ENCODE results near the gene ZNF777. TPM values are rescaled to one million over a fixed set of nuclear protein-coding genes. Genes with fewer than 3 reads are reported as not detected.

ZNF777 gene
- polyA plus RNA-seq, 3 donors, result 0.13 to 2.0 (median 0.25) TPM

GRCh38 chr7:149436358-149436757 lies 24.5 kb downstream of the ZNF777 start:
- Histone ChIP-seq H3K4me3 (replicated peaks in 1 of 3; ENCODE audit: low read depth in 2 of 3, low read length in 3 of 3) (no peak overlapping the region), H3K4me1 (ENCODE audit: control insufficient read depth in 1 of 2, insufficient read depth in 2 of 2, low read length in 2 of 2) (no peaks in the 10 kb centered on the region), H3K9ac (ENCODE audit: insufficient read depth, low read length, poor library complexity, severe bottlenecking) (no peak overlapping the region), H2AFZ (ENCODE audit: insufficient read depth, low read depth, low read length, poor library complexity, severe bottlenecking) (no peak overlapping the region), H3K79me2 (ENCODE audit: insufficient read depth, low read length) (no peaks in the 10 kb centered on the region), H3K36me3 (replicated peaks in 1 of 2; ENCODE audit: control insufficient read depth in 1 of 2, insufficient read depth in 2 of 2, low read length in 2 of 2) (peaks cover 31 to 56% of the 10 kb centered on the region in 2 donors), H4K20me1 (ENCODE audit: insufficient read depth, low read length) (no peaks in the 10 kb centered on the region), H3K27ac (ENCODE audit: low read depth in 1 of 2, low read length in 2 of 2) (no peak overlapping the region), H3K27me3 (ENCODE audit: control insufficient read depth in 2 of 2, insufficient read depth in 2 of 2, low read length in 2 of 2) (no peaks in the 10 kb centered on the region), H3K4me2 (replicated peaks; ENCODE audit: extremely low read depth, low read length, poor library complexity, severe bottlenecking) (no peak overlapping the region), H3K9me3 (replicated peaks in 1 of 2; ENCODE audit: control insufficient read depth in 1 of 2, insufficient read depth in 1 of 2, low read length in 2 of 2) (peaks cover 14% of the 10 kb centered on the region in 2 donors)
- intact Hi-C loops (cut with micrococcal nuclease), result no loop called here
- Mint-ChIP-seq H3K4me1 (no peaks in the 10 kb centered on the region), H3K27ac (no peak overlapping the region), H3K36me3 (peaks cover 44 to 59% of the 10 kb centered on the region in 2 donors), H3K27me3 (ENCODE audit: low read depth in 3 of 3) (no peaks in the 10 kb centered on the region), H3K9me3 (peaks cover 4 to 14% (median 12%) of the 10 kb centered on the region in 7 donors), H3K4me3 (no peak overlapping the region)
- WGBS (ENCODE audit: insufficient coverage), result 95% methylated on average over 15 of the region's 15 CpGs
- TF ChIP-seq, protein P1, sequence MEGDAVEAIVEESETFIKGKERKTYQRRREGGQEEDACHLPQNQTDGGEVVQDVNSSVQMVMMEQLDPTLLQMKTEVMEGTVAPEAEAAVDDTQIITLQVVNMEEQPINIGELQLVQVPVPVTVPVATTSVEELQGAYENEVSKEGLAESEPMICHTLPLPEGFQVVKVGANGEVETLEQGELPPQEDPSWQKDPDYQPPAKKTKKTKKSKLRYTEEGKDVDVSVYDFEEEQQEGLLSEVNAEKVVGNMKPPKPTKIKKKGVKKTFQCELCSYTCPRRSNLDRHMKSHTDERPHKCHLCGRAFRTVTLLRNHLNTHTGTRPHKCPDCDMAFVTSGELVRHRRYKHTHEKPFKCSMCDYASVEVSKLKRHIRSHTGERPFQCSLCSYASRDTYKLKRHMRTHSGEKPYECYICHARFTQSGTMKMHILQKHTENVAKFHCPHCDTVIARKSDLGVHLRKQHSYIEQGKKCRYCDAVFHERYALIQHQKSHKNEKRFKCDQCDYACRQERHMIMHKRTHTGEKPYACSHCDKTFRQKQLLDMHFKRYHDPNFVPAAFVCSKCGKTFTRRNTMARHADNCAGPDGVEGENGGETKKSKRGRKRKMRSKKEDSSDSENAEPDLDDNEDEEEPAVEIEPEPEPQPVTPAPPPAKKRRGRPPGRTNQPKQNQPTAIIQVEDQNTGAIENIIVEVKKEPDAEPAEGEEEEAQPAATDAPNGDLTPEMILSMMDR (IDR thresholded peaks at IDR 0.05), result no peak
- no peak for DNase-seq

DNA sequence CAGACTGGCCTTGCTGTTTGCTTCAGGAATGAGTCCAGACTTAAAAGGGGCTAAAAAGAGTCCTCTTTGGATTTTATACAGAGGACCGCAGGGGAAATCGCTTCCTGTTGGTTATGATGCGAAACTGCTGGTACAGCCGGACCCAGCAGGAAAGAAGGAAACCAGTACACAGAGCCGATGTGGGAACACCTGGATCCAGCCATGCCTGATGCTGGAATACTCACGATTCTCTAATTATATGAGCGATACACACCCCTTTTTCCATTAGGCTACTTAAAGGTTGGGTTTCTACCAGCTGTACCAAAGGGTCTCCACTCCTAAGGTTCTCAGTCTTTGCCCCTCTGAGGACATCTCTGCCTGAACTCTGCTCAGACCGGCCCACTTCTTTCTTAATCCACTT lies 27.7 kb downstream of the ZNF777 start:
- Histone ChIP-seq H3K9ac (ENCODE audit: insufficient read depth, low read length, poor library complexity, severe bottlenecking) (no peak overlapping the region), H3K4me3 (replicated peaks in 1 of 3; ENCODE audit: low read depth in 2 of 3, low read length in 3 of 3) (no peak overlapping the region), H3K4me1 (ENCODE audit: control insufficient read depth in 1 of 2, insufficient read depth in 2 of 2, low read length in 2 of 2) (no peaks in the 10 kb centered on the region), H4K20me1 (ENCODE audit: insufficient read depth, low read length) (no peaks in the 10 kb centered on the region), H3K4me2 (replicated peaks; ENCODE audit: extremely low read depth, low read length, poor library complexity, severe bottlenecking) (no peak overlapping the region), H3K27me3 (ENCODE audit: control insufficient read depth in 2 of 2, insufficient read depth in 2 of 2, low read length in 2 of 2) (no peaks in the 10 kb centered on the region), H3K9me3 (replicated peaks in 1 of 2; ENCODE audit: control insufficient read depth in 1 of 2, insufficient read depth in 1 of 2, low read length in 2 of 2) (peaks cover 14% of the 10 kb centered on the region in 2 donors), H3K79me2 (ENCODE audit: insufficient read depth, low read length) (no peaks in the 10 kb centered on the region), H3K27ac (ENCODE audit: low read depth in 1 of 2, low read length in 2 of 2) (no peak overlapping the region), H2AFZ (ENCODE audit: insufficient read depth, low read depth, low read length, poor library complexity, severe bottlenecking) (no peak overlapping the region), H3K36me3 (replicated peaks in 1 of 2; ENCODE audit: control insufficient read depth in 1 of 2, insufficient read depth in 2 of 2, low read length in 2 of 2) (peaks cover 28 to 61% of the 10 kb centered on the region in 2 donors)
- Mint-ChIP-seq H3K27me3 (ENCODE audit: low read depth in 3 of 3) (no peaks in the 10 kb centered on the region), H3K9me3 (peaks cover 4 to 14% (median 12%) of the 10 kb centered on the region in 7 donors), H3K27ac (peak overlapping the region in 2 of 7 donors; percentile 1 to 6), H3K36me3 (peaks cover 49 to 57% of the 10 kb centered on the region in 2 donors), H3K4me3 (no peak overlapping the region), H3K4me1 (no peaks in the 10 kb centered on the region)
- 86% methylated on average over 7 of the region's 8 CpGs for WGBS (ENCODE audit: insufficient coverage)
- TF ChIP-seq, protein P1 (IDR thresholded peaks at IDR 0.05), result no peak
- DNase-seq, result no peak
- intact Hi-C loops (cut with micrococcal nuclease), result no loop called here
